BE2C (cell line): ENCODE measurements around the gene THSD4.
"Not testable (repeated sequence)": the region's sequence is repeated elsewhere in the genome, so short reads cannot be mapped to it uniquely, and the experiment has no call there.

Source experiments
- DNase-seq: peaks from one replicate; pipeline ENCODE4 v3.0.0-alpha.2; 2020
- H3K27me3 ChIP-seq: fragments of 250-450 bp; sonication (Bioruptor Pico); 2 replicates; pipeline ENCODE4 v1.5.1; 2020; ENCODE audit warnings: mild to moderate bottlenecking
- H3K36me3 ChIP-seq: fragments of 250-450 bp; sonication (Bioruptor Pico); 2 replicates; pipeline ENCODE4 v1.5.1; 2020; ENCODE audit warnings: mild to moderate bottlenecking
- H3K4me1 ChIP-seq: fragments of 250-450 bp; sonication (Bioruptor Pico); 2 replicates; pipeline ENCODE4 v1.5.1; 2020
- H3K4me3 ChIP-seq: 2 replicates; pipeline ENCODE4 v1.5.1; 2011; ENCODE audit warnings: low read depth, low read length
- H3K9me3 ChIP-seq: fragments of 250-450 bp; sonication (Bioruptor Pico); 2 replicates; pipeline ENCODE4 v1.5.1; 2020
- TF ChIP-seq, protein P1 (sequence below): IDR thresholded peaks from 2 replicates; pipeline ENCODE4 v1.5.1; 2012; ENCODE audit warnings: mild to moderate bottlenecking, low read depth, low read length

THSD4 gene

GRCh38 chr15:71397377-71397776 lies 282.1 kb downstream of the THSD4 start:
- H3K4me1 ChIP-seq, result no peaks in the 10 kb centered on the region
- no peaks in the 10 kb centered on the region for H3K9me3 ChIP-seq
- no peaks in the 10 kb centered on the region for H3K27me3 ChIP-seq
- H3K4me3 ChIP-seq, result no peak overlapping the region
- TF ChIP-seq, protein P1, sequence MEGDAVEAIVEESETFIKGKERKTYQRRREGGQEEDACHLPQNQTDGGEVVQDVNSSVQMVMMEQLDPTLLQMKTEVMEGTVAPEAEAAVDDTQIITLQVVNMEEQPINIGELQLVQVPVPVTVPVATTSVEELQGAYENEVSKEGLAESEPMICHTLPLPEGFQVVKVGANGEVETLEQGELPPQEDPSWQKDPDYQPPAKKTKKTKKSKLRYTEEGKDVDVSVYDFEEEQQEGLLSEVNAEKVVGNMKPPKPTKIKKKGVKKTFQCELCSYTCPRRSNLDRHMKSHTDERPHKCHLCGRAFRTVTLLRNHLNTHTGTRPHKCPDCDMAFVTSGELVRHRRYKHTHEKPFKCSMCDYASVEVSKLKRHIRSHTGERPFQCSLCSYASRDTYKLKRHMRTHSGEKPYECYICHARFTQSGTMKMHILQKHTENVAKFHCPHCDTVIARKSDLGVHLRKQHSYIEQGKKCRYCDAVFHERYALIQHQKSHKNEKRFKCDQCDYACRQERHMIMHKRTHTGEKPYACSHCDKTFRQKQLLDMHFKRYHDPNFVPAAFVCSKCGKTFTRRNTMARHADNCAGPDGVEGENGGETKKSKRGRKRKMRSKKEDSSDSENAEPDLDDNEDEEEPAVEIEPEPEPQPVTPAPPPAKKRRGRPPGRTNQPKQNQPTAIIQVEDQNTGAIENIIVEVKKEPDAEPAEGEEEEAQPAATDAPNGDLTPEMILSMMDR, result no peak
- no peak for DNase-seq
- H3K36me3 ChIP-seq, result no peaks in the 10 kb centered on the region

GRCh38 chr15:71400294-71400693 lies 285.0 kb downstream of the THSD4 start:
- Histone ChIP-seq H3K4me1 (no peaks in the 10 kb centered on the region), H3K4me3 (no peak overlapping the region), H3K36me3 (no peaks in the 10 kb centered on the region), H3K9me3 (no peaks in the 10 kb centered on the region), H3K27me3 (no peaks in the 10 kb centered on the region)
- TF ChIP-seq, protein P1, result no peak
- DNase-seq, result no peak

DNA sequence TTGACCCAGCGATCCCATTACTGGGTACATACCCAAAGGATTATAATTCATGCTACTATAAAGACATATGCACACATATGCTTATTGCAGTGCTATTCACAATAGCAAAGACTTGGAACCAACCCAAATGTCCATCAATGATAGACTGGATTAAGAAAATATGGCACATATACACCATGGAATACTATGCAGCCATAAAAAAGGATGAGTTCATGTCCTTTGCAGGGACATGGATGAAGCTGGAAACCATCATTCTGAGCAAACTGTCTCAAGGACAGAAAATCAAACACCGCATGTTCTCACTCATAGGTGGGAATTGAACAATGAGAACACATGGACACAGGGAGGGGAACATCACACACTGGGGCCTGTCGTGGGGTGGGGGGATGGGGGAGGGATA lies 286.5 kb downstream of the THSD4 start:
- not testable (repeated sequence) for H3K4me1 ChIP-seq

DNA sequence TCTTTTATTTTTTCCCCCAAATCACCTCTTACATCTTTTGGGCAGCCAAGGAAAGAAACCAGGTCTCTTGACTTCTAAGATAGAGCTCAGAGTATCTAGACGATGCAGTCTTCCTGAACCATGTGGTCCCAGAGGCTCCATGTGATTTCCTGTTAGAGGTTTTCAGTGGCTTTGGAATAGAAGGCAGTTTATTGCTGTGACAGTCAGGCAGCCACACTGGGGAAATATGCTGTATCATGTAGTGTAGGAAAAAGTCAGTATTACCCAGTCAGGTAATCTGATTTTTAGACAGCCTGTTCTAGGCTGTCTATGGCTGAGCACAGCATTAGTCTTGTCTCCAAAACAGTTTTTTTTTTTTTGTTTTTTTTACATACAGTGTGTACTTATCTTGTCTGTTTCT lies 294.3 kb downstream of the THSD4 start:
- DNase-seq, result no peak
- H3K4me1 ChIP-seq, result no peaks in the 10 kb centered on the region
- no peak overlapping the region for H3K4me3 ChIP-seq
- TF ChIP-seq, protein P1, result no peak
- 0 out of 2 replicates have a peak, but pooled peaks cover 3% of the 10 kb centered on the region for H3K27me3 ChIP-seq
- H3K9me3 ChIP-seq, result no peaks in the 10 kb centered on the region
- no peaks in the 10 kb centered on the region for H3K36me3 ChIP-seq

More for the DNA sequence above, 286.5 kb downstream of the THSD4 start:
- not testable (repeated sequence) for H3K36me3 ChIP-seq, DNase-seq, H3K4me3 ChIP-seq, H3K27me3 ChIP-seq, H3K9me3 ChIP-seq

DNA sequence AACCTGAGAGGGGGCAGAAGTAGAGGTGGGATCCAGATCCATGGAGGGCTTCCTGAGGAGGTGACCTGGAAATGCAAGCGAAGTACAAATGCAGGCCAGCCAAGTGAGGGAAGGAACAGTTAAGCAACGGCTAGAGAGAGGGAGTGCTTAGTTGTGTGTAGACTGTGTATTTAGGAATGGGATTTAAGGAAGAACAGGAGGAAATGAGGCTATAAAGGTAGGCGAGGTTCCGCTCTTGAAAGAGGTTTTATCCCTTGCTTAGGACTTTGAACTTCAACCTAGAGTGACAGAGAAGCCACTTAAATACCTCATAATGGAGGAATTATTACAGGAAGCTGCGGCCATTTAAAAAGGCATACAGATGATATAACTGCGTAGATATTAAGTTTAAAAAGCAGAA lies 295.1 kb downstream of the THSD4 start:
- no peaks in the 10 kb centered on the region for H3K9me3 ChIP-seq
- H3K4me1 ChIP-seq, result no peaks in the 10 kb centered on the region
- DNase-seq, result no peak
- H3K36me3 ChIP-seq, result no peaks in the 10 kb centered on the region
- TF ChIP-seq, protein P1, result no peak
- no peak overlapping the region for H3K4me3 ChIP-seq
- H3K27me3 ChIP-seq, result 0 out of 2 replicates have a peak, but pooled peaks cover 3% of the 10 kb centered on the region

DNA sequence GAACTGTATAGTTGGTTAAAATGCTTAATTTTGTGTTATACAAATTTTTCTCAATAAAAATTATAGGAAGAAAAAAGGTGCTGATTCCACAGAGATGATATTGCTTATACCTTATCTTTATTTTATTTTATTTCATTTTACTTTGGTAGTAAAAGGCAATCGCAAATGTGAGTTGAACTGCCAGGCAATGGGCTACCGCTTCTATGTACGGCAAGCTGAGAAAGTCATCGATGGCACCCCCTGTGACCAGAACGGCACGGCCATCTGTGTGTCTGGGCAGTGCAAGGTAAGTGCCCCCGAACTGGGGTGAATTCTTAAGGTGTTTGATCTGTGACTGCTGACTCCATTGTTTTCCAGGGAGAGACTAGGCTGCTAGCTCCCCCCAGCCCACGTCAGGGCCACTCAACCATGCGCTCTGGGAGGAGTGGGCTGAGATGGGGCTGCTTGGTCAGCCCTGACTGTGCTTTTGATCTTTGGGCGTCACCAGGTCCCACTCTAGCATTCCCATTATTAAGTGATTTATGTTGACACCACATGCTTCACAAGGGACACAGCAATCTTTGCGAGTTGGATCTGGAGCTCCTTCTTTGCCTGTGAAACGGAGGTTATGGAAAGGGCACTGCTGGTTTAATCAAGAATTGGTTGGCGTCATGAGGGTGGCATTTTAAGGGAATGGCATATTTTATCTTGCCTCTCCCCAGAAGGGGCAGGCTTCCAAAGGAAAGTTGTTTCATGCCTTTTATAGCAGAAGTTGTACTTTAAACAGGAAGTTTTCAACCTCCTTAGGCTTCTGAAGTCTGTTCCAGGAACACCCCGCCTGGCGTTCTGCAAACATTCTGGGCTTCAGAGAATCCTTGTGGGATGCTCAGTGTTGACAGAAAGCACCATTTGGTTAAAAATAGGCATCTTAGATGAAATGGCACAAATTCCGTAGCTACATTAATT lies 296.5 kb downstream of the THSD4 start:
- Histone ChIP-seq H3K9me3 (no peaks in the 10 kb centered on the region), H3K27me3 (no peaks in the 10 kb centered on the region), H3K36me3 (no peaks in the 10 kb centered on the region), H3K4me3 (no peak overlapping the region), H3K4me1 (no peaks in the 10 kb centered on the region)
- DNase-seq, result no peak
- TF ChIP-seq, protein P1, result no peak
